Hepatocyte (in vitro differentiated cells): Measurements from ENCODE around the gene IRF3. TPM values are rescaled to one million over a fixed set of nuclear protein-coding genes. Genes with fewer than 3 reads are reported as not detected.

ENCODE experiments used
- DNase-seq: peaks from one replicate; pipeline ENCODE4 v3.0.0-alpha.2; 2016; ENCODE audit warnings: low spot score
- H2AFZ ChIP-seq: fragments of 200-600 bp; sonication (generic); 2 replicates; pipeline ENCODE4 v1.6.0; 2016; ENCODE audit warnings: antibody characterized with exemption, mild to moderate bottlenecking
- H3K27ac ChIP-seq: fragments of 200-600 bp; sonication (generic); 2 replicates; pipeline ENCODE4 v1.5.1; 2016; ENCODE audit warnings: mild to moderate bottlenecking
- H3K27me3 ChIP-seq: fragments of 200-600 bp; sonication (generic); 2 replicates; pipeline ENCODE4 v1.6.1; 2016
- H3K36me3 ChIP-seq: fragments of 200-600 bp; sonication (generic); replicated peaks from 2 replicates; pipeline ENCODE4 v1.5.1; 2016; ENCODE audit warnings: low read depth; ENCODE audit not compliant: insufficient read depth
- H3K4me1 ChIP-seq: fragments of 200-600 bp; sonication (generic); 2 replicates; pipeline ENCODE4 v1.5.1; 2016; ENCODE audit warnings: mild to moderate bottlenecking, moderate library complexity; ENCODE audit not compliant: insufficient read depth
- H3K4me2 ChIP-seq: fragments of 200-600 bp; sonication (generic); 2 replicates; pipeline ENCODE4 v1.6.0; 2016
- H3K4me3 ChIP-seq: fragments of 200-600 bp; sonication (generic); 2 replicates; pipeline ENCODE4 v1.5.1; 2016; ENCODE audit warnings: mild to moderate bottlenecking
- H3K79me2 ChIP-seq: fragments of 200-600 bp; sonication (generic); 2 replicates; pipeline ENCODE4 v1.6.0; 2017; ENCODE audit warnings: mild to moderate bottlenecking
- H3K9me2 ChIP-seq: fragments of 200-600 bp; sonication (generic); replicated peaks from 2 replicates; pipeline ENCODE4 v1.6.0; 2017; ENCODE audit warnings: mild to moderate bottlenecking; ENCODE audit not compliant: insufficient read depth
- H3K9me3 ChIP-seq: fragments of 200-600 bp; sonication (generic); 2 replicates; pipeline ENCODE4 v1.5.1; 2016; ENCODE audit warnings: low read depth, mild to moderate bottlenecking
- H4K20me1 ChIP-seq: fragments of 200-600 bp; sonication (generic); 2 replicates; pipeline ENCODE4 v1.6.0; 2016; ENCODE audit warnings: mild to moderate bottlenecking; ENCODE audit not compliant: insufficient read depth, poor library complexity, severe bottlenecking
- CTCF ChIP-seq: fragments of 200-600 bp; sonication (generic); IDR thresholded peaks from 2 replicates; pipeline ENCODE4 v1.5.1; 2016; ENCODE audit warnings: antibody characterized with exemption, mild to moderate bottlenecking; ENCODE audit not compliant: poor library complexity
- EZH2 ChIP-seq: fragments of 200-600 bp; sonication (generic); IDR thresholded peaks from 2 replicates; pipeline ENCODE4 v1.6.1; 2016; ENCODE audit warnings: antibody characterized with exemption, mild to moderate bottlenecking, borderline replicate concordance
- EZH2phosphoT487 ChIP-seq: fragments of 200-600 bp; sonication (generic); IDR thresholded peaks from one replicate; pipeline ENCODE4 v1.6.1; 2018; ENCODE audit warnings: antibody characterized with exemption, mild to moderate bottlenecking, low read depth, moderate library complexity; ENCODE audit not compliant: unreplicated experiment, severe bottlenecking
- WGBS: methylation state at CpG from one replicate; pipeline ENCODE4 v1.1.6; 2016; ENCODE audit warnings: low lambda C conversion rate; ENCODE audit errors: missing lambda C conversion rate; 5-methylcytosine and 5-hydroxymethylcytosine counted together
- polyA plus RNA-seq: library from polyadenylated mRNA; unstranded; fragments of >200 nt; fragmentation: Nextera tagmentation; extraction: Ambion mirVana; gene quantifications from 2 replicates; pipeline ENCODE4 v1.2.1, GENCODE V29; 2016
- total RNA-seq: library from RNA; depleted of rRNA; stranded (reverse); fragments of >200 nt; gene quantifications from 2 replicates; pipeline ENCODE4 v1.2.3, GENCODE V29; 2014

The IRF3 gene
- total and polyA plus RNA-seq, 2 experiments from 2014 or later: 38.8 to 55.6 TPM

- WGBS: 94% methylated on average over 15 of the region's 15 CpGs
- H4K20me1 ChIP-seq: no peaks in the 10 kb centered on the region
- DNase-seq: no peak
These were observed 5.2 kb downstream of the IRF3 start for GRCh38 chr19:49660338-49660961.

GRCh38 chr19:49658566-49659442, 6.9 kb downstream of the IRF3 start:
- H3K27ac ChIP-seq: no peak overlapping the region
- H3K9me2 ChIP-seq: no peaks in the 10 kb centered on the region
- H3K4me1 ChIP-seq: peaks cover 4% of the 10 kb centered on the region
- no peaks in the 10 kb centered on the region for H4K20me1 ChIP-seq
- no peaks in the 10 kb centered on the region for H3K27me3 ChIP-seq
- no peak overlapping the region for H3K4me3 ChIP-seq
- no peaks in the 10 kb centered on the region for H3K9me3 ChIP-seq
- H3K4me2 ChIP-seq: no peak overlapping the region
- WGBS: 95% methylated on average over 12 of the region's 12 CpGs
- no peak for TF ChIP-seq EZH2phosphoT487
- TF ChIP-seq EZH2: no peak
- TF ChIP-seq CTCF: no peak
- no peak overlapping the region for H2AFZ ChIP-seq
- no peak for DNase-seq
- no peaks in the 10 kb centered on the region for H3K36me3 ChIP-seq
- H3K79me2 ChIP-seq: peaks cover 8% of the 10 kb centered on the region

More at GRCh38 chr19:49660338-49660961, 5.2 kb downstream of the IRF3 start:
- TF ChIP-seq EZH2 (no peak), EZH2phosphoT487 (no peak), CTCF (no peak)
- no peak overlapping the region for H3K4me3 ChIP-seq
- H2AFZ ChIP-seq: no peak overlapping the region
- no peak overlapping the region for H3K4me2 ChIP-seq
- H3K27me3 ChIP-seq: no peaks in the 10 kb centered on the region
- no peak overlapping the region for H3K27ac ChIP-seq
- peaks cover 11% of the 10 kb centered on the region for H3K79me2 ChIP-seq
- H3K9me2 ChIP-seq: no peaks in the 10 kb centered on the region
- peaks cover 8% of the 10 kb centered on the region for H3K4me1 ChIP-seq
- H3K36me3 ChIP-seq: no peaks in the 10 kb centered on the region
- no peaks in the 10 kb centered on the region for H3K9me3 ChIP-seq

GRCh38 chr19:49658139-49658517, 7.5 kb downstream of the IRF3 start:
- H3K4me2 ChIP-seq: no peak overlapping the region
- H4K20me1 ChIP-seq: no peaks in the 10 kb centered on the region
- no peaks in the 10 kb centered on the region for H3K4me1 ChIP-seq
- H2AFZ ChIP-seq: no peak overlapping the region
- H3K27me3 ChIP-seq: no peaks in the 10 kb centered on the region
- WGBS: 96% methylated on average over 10 of the region's 15 CpGs
- H3K79me2 ChIP-seq: peaks cover 1% of the 10 kb centered on the region
- no peak for TF ChIP-seq EZH2
- TF ChIP-seq EZH2phosphoT487: no peak
- TF ChIP-seq CTCF: no peak
- no peak for DNase-seq
- no peak overlapping the region for H3K27ac ChIP-seq
- no peaks in the 10 kb centered on the region for H3K9me3 ChIP-seq
- H3K36me3 ChIP-seq: no peaks in the 10 kb centered on the region
- no peaks in the 10 kb centered on the region for H3K9me2 ChIP-seq
- no peak overlapping the region for H3K4me3 ChIP-seq
